ENCODE data around the gene ZNF462.

The ZNF462 gene

DNA sequence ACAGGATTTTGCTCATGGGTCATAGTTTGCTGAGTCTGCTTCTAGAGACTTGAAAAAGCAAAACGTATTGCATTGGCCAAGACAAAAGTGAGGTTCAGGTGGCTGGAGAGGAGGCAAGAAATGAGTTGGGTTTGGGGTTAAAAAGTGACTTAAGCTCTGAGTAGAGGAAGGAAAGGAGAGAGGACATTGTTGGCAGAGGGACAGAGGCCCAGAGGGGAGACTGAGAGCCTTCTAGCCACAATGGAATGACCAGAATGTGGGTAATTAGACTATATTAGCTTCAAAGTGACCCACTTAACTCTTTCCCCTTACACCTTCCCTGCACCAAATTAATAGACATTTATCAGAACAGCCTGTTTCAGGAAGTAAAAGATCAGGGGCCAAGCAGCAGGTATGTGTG, 188.4 kb downstream of the ZNF462 start:
- ATAC-seq (ENCODE audit: low read depth) (no peak), DNase-seq (ENCODE audit: low spot score in 2 of 2) (no peak)

GRCh38 chr9:107054146-107054545, 191.2 kb downstream of the ZNF462 start:
- no peak for ATAC-seq (ENCODE audit: low read depth)
- H3K27ac Mint-ChIP-seq: no peak overlapping the region
- DNase-seq (ENCODE audit: low spot score in 2 of 2): no peak
- no peak overlapping the region for H3K4me3 Mint-ChIP-seq
- no peaks in the 10 kb centered on the region for H3K4me1 Mint-ChIP-seq
- H3K27me3 Mint-ChIP-seq: peaks cover 8% of the 10 kb centered on the region
- H3K36me3 Mint-ChIP-seq: no peaks in the 10 kb centered on the region
- H3K9me3 Mint-ChIP-seq: no peaks in the 10 kb centered on the region

More for the DNA sequence above, 188.4 kb downstream of the ZNF462 start:
- H3K4me3 Mint-ChIP-seq: no peak overlapping the region
- peaks cover 6% of the 10 kb centered on the region for H3K4me1 Mint-ChIP-seq
- H3K9me3 Mint-ChIP-seq: no peaks in the 10 kb centered on the region
- peaks cover 8% of the 10 kb centered on the region for H3K27me3 Mint-ChIP-seq
- H3K36me3 Mint-ChIP-seq: no peaks in the 10 kb centered on the region
- no peak overlapping the region for H3K27ac Mint-ChIP-seq

DNA sequence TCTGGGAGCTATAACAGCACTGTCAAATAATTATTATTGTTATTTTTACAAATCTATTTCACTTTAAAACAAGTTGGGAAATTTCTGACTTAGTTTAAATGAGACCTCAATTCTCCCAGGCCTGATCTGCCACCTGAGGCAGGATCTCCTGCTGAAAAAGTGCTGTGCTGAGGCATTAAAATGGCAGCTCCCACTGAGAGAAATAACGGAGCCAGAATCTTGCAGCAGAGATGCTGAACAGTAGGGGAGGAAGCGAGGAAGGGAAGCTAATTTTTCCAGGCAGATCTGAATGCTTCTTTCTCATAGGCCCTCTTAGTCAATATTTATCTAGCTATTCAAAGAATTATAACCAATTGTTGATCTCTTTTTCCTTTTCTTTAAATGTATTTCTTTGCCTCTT, 196.3 kb downstream of the ZNF462 start:
- H3K4me1 Mint-ChIP-seq: peaks cover 5% of the 10 kb centered on the region
- ATAC-seq (ENCODE audit: low read depth) (no peak), DNase-seq (ENCODE audit: low spot score in 2 of 2) (no peak)
- H3K9me3 Mint-ChIP-seq: no peaks in the 10 kb centered on the region
- H3K4me3 Mint-ChIP-seq: no peak overlapping the region
- H3K27ac Mint-ChIP-seq: no peak overlapping the region
- H3K27me3 Mint-ChIP-seq: peaks cover 5% of the 10 kb centered on the region
- no peaks in the 10 kb centered on the region for H3K36me3 Mint-ChIP-seq

DNA sequence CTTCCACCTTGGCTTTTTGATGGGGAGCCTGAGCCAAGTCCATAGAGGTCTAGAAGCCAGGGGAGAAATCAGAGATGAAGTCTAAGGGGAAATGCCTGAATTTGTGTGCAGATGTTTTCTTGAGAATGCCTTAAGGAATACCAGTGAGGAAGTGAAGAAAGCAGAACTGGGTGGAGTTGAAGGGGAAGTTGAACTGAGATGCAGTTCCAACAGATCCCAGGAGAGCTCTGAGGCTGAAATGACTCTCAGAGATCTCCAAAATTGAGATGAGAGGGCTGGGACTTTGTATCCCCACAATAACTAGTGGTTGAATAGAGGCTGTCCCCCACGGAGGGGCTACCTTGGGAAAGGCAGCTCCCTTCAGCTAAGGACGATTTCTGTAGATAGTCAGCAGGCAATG, 197.1 kb downstream of the ZNF462 start:
- Mint-ChIP-seq H3K27me3 (peaks cover 4% of the 10 kb centered on the region), H3K9me3 (no peaks in the 10 kb centered on the region), H3K4me3 (no peak overlapping the region), H3K36me3 (no peaks in the 10 kb centered on the region), H3K27ac (no peak overlapping the region), H3K4me1 (peaks cover 5% of the 10 kb centered on the region)
- DNase-seq (ENCODE audit: low spot score in 2 of 2) (no peak), ATAC-seq (ENCODE audit: low read depth) (no peak)

Measured in memory B cell (primary cell).